Naive B cell (primary cell): ENCODE data around the gene PPM1E. TPM values are rescaled to one million over a fixed set of nuclear protein-coding genes. Genes with fewer than 3 reads are reported as not detected.

Source experiments
- ATAC-seq, 2 donors: fragments of 150-1000 bp; cut with Tn5 transposase; 2 replicates each; pipeline ENCODE4 v1.10.0; 2021; ENCODE audit warnings: low read depth in 2 of 2, mild to moderate bottlenecking in 2 of 2, moderate library complexity in 2 of 2
- DNase-seq: peaks from one replicate; pipeline ENCODE4 v3.0.0; 2022
- H3K27ac Mint-ChIP-seq, 6 donors: one replicate each; pipeline ENCODE4 v1.8.0; 2020 to 2022; ENCODE audit warnings: mild to moderate bottlenecking in 6 of 6, mixed read lengths in 6 of 6, moderate library complexity in 5 of 6, inconsistent platforms in 2 of 6
- H3K27me3 Mint-ChIP-seq, 3 donors: one replicate each; pipeline ENCODE4 v1.8.0; 2021 to 2022; ENCODE audit warnings: mixed read lengths in 3 of 3, mild to moderate bottlenecking in 1 of 3
- H3K36me3 Mint-ChIP-seq, 2 donors: one replicate each; pipeline ENCODE4 v1.8.0; 2020 to 2022; ENCODE audit warnings: mixed read lengths in 2 of 2, inconsistent platforms in 1 of 2, mild to moderate bottlenecking in 1 of 2
- H3K4me1 Mint-ChIP-seq, 3 donors: one replicate each; pipeline ENCODE4 v1.8.0; 2020 to 2022; ENCODE audit warnings: mixed read lengths in 3 of 3, inconsistent platforms in 1 of 3, mild to moderate bottlenecking in 1 of 3, moderate library complexity in 1 of 3
- H3K4me3 Mint-ChIP-seq, 8 donors: one replicate each; pipeline ENCODE4 v1.8.0; 2020 to 2022; ENCODE audit warnings: mild to moderate bottlenecking in 8 of 8, mixed read lengths in 8 of 8, moderate library complexity in 8 of 8, inconsistent platforms in 2 of 8
- H3K9me3 Mint-ChIP-seq, 7 donors: one replicate each; pipeline ENCODE4 v1.8.0; 2020 to 2022; ENCODE audit warnings: mixed read lengths in 7 of 7, mild to moderate bottlenecking in 5 of 7, inconsistent platforms in 2 of 7, moderate library complexity in 1 of 7
- polyA plus RNA-seq, 6 donors: library from polyadenylated mRNA; unstranded; fragments of 300-500 nt; fragmentation: Illumina TruSeq; gene quantifications; one replicate each; pipeline ENCODE4 v1.2.3, GENCODE V29; 2021; ENCODE audit warnings: low read depth in 6 of 6

PPM1E gene
- polyA plus RNA-seq, 6 donors from 2014 or later: 0.04 to 0.08 TPM; not detected in 4

- peaks cover 4 to 8% of the 10 kb centered on the region in 2 donors for H3K36me3 Mint-ChIP-seq
- no peaks in the 10 kb centered on the region for H3K9me3 Mint-ChIP-seq
- H3K27me3 Mint-ChIP-seq: no peaks in the 10 kb centered on the region
- ATAC-seq (no peak), DNase-seq (no peak)
- H3K4me1 Mint-ChIP-seq: peaks cover 6 to 12% (median 7%) of the 10 kb centered on the region in 3 donors
- H3K4me3 Mint-ChIP-seq: no peak overlapping the region
- peak overlapping the region in 1 of 6 donors; percentile 29 for H3K27ac Mint-ChIP-seq
Observed at GRCh38 chr17:59028328-59028727, 272.7 kb downstream of the PPM1E start.

GRCh38 chr17:59030811-59031210 is 275.2 kb downstream of the PPM1E start:
- ATAC-seq: no peak

More at GRCh38 chr17:59030811-59031210, 275.2 kb downstream of the PPM1E start:
- peaks cover 6 to 10% (median 7%) of the 10 kb centered on the region in 3 donors for H3K4me1 Mint-ChIP-seq
- H3K4me3 Mint-ChIP-seq: no peak overlapping the region
- H3K27me3 Mint-ChIP-seq: no peaks in the 10 kb centered on the region
- H3K9me3 Mint-ChIP-seq: no peaks in the 10 kb centered on the region
- no peak for DNase-seq
- no peak overlapping the region for H3K27ac Mint-ChIP-seq
- peaks cover 5 to 8% of the 10 kb centered on the region in 2 donors for H3K36me3 Mint-ChIP-seq

Other genes starting within 250 kb of the PPM1E start
- 10 to 100 TPM; 12.9 to 35.7 (median 30.4) TPM for gene MTMR4, start 241.2 kb upstream of the PPM1E start, polyA plus RNA-seq
- gene TEX14, start 63.8 kb upstream of the PPM1E start, polyA plus RNA-seq: 1 to 10 TPM in 1 of 6 donors, under 1 TPM in 2, not detected in 3; 0.26 to 1.0 (median 0.44) TPM
- 10 to 100 TPM; 44.9 to 96.2 (median 53.0) TPM for gene RAD51C, start 63.3 kb upstream of the PPM1E start, polyA plus RNA-seq